ENCODE data around the gene TTC23L.
"Not testable (repeated sequence)": the region's sequence is repeated elsewhere in the genome, so short reads cannot be mapped to it uniquely, and the experiment has no call there.

TTC23L gene, protein sequence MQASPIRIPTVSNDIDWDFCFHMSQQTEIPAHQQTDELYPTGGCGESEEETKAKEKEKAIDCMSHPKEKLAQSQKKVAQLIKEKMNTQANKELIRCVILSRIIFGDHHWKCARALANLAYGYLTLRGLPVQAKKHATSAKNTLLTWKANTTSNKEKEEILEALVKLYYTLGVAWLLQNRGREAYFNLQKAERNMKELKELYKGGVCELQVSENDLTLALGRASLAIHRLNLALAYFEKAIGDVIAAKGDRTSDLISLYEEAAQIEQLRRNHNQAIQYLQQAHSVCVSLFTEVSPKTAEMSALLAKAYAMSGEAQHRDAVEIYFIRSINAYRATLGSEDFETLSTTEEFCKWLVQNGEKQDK

DNA sequence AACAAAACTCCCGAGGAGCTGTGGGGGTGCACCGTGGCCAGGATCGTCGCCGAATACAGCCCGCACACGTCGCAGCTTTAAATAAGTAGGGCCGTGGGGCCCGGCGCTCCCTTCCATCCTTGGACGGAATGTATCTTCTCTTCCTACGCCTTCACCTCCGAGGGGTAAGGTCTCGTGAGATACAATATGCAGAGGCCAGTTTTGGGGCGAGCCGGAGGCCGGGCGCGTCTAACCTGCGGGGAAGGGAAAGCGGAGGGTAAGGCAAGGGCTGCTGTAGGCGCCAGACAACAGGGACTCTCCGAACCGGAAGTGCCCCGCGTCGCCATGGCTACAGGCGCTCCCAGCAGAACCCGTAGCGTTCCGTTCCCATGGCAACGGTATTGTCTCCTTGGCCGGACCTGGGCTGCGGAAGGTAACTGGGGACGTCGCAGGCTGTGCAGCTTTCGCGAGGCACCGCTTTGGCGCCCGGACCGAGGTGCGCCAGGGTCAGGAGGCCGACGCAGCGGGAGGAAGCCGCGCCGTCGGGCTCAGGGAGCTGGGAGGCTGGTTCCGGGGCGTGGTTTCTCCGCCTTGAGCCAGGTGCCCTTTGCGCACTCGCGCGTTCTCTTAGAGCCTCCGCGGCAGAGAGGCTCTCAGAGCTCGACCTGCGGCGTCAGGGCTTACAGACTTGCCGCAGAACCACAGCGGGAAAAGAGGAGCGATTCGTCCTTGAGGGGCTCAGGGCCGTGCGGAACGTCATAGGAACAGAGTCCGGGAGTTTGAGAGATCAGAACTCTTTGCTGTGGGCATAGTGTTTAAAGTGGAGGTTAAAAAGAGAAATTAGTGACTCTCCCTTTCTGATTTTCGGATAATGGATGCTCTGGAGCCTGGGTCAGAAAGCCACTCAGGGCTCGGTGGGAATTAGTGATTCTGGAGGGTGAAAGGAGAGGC lies at the start of gene TTC23L:
Gene TTC23L, plus strand, starts transcription at position 380 of the 930 bp plus-strand sequence. CDS start 1,508 bp downstream, outside the sequence.
- peak; percentile 97 for DNase-seq

DNA sequence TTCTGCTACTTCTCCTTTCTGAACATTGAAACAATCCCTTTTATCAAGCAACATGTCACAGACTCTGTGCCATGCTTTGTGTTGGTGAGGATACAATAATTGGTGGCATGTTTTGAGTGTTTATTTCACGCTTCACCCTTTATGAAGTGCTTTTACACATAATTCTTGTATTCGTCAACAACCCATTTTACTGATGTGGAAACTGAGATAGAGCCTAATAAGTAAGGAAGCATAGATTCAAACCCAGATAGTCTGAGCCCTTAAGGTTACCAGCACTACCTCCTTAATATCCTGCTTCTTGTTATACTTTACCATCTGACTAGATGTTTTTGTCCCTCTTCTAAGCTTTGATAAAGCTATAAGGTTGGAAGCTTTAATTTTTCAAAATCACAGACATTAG lies 49.3 kb upstream of the TTC23L start:
- DNase-seq: peak; percentile 7

DNA sequence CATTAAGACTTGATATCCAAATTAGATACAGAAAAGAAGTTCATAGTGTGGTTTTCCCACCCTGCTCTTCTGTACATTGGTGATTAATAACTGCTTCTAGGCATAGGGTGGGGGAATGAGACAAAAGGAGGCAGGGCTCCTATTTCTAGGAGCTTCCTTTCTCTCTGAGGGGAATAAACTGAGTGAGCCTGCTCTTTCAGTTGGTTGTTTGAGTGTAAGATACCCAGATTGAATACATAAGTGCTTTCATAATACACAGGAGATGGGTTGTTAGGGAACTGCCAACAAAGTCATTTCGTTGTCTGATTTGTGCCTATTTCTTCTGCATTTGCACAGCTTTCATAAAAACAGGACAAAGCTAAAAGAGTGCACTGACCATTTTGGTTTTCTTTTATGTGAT lies 48.9 kb upstream of the TTC23L start:
- DNase-seq: peak; percentile 2

DNA sequence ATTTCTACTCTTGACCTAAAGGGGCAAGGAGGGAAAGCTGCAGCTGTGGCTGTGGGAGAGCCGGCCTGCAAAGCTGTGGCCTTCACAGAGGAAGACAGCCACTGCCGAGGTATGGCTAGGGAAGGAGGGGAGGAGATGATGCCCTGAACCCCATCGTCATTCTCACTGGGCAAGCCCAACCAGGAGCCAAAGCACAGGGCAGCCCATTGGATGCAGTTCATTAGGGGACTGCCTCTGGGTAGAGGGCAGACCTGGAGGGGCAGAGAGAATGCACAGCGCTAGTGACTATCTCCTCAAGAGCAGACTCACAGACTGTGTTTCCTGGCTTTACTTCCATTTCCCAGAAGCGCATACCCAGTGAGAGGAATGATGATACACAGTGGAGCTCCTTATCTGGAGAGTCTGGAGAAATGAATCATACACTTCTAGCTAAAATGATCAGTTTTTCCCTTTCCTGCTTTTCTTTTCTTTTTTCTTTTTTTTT lies 47.2 kb upstream of the TTC23L start:
- no peak for DNase-seq

DNA sequence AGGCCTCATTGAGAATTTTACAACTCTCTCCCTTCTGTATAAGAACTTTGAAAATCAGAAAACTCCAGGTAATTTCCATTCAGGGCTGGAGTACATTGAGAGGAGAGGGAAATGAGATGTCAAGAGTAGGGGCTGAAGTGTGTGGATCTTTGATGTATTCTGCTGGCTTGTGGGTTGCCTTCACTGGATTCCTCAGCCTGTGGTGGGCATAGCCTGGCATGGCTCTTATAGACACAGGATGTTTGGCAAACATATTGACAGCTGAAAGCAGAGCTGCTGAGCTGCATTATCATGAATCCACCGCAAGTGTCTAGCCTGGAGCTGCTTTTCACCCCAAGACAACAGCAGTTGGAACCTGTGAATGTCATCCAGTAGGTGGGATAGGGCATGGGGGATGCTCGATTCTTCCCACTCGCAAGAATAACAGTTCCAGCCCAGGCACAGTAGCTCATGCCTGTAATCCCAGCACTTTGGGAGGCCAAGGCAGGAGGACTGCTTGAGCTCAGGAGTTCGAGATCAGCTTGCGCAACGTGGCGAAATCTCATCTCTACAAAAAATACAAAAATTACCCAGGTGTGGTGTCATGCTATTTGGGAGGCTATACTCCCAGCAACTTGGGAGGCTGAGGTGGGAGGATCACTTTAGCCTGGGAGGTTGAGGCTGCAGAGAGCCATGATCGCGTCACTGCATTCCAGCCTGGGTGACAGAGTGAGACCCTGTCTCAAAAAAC lies 36.0 kb upstream of the TTC23L start:
- no peak for DNase-seq

DNA sequence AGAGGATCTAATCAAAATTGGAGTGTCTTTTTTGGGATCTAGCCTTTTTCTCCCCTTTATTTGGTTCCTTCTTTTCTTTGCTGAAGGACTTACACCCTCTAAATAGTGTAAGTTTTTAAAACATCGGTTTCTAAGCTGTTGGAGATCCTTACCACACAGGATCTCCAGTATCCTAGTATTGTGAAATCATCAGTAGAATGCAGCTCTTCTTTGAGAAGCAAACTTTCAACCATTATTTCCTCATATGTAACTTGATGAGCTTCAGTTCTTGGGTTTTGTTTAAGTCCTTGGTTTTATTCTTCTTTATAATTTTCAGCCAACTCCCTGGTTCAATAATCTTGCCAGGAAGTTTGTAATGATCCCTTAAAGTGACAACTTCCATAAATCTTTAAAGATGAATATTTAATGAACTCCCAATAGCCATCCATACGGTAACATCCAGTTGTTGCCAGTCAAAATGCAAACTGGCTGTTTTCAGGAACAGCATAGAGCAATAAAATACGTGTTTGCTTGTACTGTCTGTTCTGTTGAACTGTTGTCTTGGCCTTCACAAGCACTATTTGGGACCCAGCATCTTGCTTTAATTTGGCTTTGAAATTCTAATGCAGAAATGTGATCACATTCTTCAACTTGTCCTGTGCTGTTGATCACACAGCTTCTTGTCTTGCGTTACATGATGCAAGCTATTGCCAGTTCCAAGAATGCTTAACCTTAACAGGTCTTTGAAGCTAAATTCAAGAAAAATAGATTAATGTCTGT lies 34.8 kb upstream of the TTC23L start:
- peak; percentile 38 for DNase-seq

DNA sequence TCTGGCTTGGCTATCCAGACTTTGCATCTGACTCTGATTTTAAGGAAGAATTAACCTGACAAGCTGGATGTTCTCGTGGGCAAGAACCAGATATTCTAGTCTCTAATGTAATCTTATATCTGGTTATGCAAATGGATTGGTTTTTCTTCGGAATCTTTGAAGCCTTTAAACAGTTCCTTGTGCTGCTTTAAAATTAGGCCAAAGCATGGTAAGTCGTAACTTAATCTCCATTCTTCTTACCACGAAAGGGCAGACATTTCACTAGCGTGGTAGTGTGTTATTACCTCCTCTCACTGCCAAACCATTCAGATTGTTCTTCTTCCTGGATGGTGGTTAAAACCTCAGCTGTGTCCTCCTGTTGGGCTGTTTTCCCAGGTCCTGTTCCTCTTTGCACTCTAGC lies 34.1 kb upstream of the TTC23L start:
- DNase-seq: peak; percentile 24

DNA sequence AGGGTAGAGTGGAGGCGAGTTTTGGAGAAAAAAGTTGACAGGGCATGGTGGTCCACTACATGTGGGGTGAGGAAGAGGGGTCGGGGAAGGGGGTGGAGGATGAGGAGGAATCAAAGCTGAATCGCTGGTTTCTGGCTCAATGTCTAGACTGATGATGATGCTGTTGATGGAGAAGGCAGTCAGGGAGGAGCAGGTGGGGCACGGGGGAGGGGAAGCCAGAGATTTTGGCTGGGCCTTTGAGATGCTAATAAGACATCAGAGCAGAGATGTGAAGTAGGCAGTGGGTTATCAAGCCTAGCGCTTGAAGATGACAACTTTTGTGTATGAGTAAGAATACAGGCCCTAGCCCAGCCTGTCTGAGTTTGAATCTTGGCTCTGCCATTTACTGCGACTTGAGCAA lies 32.4 kb upstream of the TTC23L start:
- no peak for DNase-seq

DNA sequence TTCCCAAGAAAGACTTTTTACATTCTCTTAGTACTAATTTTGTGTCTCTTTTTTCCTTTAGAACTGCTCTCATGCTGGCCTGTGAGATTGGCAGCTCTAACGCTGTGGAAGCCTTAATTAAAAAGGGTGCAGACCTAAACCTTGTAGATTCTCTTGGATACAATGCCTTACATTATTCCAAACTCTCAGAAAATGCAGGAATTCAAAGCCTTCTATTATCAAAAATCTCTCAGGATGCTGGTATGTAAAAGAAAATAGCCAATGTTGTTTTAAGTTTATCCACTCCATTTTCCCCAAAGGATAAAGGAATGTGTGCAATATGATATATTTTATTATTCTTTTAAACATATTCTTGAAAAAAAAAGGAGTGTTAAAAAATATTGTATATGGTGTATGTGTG lies 27.3 kb upstream of the TTC23L start:
- DNase-seq: no peak

DNA sequence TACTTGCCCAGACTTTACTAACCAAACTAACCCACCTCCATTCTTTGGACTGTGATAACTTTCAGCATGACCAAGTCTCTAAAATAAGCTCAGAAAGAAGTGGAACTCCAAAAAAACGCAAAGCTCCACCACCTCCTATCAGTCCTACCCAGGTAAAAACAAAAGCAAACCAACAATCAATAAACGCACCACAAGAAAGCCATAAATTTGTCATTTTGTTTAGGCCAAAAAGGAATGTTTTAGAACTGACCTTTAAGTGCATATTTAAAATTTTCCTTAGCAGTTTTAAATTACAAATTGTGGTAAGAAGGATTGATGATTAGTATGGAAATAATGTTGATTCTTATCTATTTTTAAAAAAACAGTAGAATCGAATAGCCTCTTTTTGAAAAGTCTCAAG lies 25.5 kb upstream of the TTC23L start:
- no peak for DNase-seq

DNA sequence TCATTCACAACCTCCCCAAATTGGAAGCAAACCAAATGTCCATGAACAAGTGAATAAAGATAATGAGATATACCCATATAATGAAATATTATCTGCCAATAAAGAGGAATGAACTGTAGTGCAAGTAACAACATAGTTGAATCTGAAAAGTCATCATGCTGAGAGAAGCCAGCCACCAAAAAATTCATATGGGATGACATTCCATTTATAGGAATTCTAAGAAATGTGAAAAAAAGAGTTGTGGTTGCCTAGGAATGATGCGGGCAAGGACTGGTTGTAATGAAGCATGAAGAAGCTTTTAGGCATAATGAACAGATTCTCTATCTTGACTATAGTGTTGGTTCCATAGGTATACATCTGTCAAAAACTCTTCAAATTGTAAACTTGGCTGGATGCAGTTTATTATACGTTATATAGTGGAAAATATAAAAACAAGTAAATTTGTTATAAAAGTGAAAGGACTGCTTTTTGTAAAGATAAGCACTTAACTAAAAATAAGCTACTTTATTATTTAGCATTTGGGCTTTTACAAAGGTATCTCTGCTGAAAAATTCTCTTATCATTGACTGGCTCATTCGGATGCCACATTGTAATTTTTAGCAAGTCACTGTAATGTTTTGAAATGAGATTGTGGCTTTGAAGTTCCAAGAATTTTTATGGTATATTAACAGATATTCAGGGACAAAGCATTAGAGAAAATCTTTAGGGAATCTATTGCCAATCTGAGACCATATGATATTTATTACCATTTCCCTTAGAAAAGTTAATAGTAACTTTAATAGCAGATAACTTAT lies 21.2 kb upstream of the TTC23L start:
- DNase-seq: no peak

DNA sequence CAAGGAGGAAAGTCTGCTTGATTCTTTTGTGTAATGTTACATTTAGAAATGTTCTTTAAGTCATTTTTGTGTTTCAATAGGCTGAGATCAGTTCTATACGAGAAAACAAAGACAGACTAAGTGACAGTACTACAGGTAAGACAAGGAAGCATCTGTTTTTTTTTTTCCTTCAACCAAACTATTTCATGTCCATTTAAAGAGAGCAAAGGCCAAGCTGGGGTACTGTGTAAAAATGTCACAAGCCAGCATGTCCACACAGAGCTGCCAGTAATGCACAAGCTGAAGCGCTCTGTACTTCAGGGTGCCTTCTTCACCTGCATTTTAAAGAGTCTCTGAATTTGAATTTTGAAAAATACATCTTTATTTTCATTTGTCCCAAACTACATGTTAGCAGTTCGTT lies 20.2 kb upstream of the TTC23L start:
- DNase-seq: no peak

DNA sequence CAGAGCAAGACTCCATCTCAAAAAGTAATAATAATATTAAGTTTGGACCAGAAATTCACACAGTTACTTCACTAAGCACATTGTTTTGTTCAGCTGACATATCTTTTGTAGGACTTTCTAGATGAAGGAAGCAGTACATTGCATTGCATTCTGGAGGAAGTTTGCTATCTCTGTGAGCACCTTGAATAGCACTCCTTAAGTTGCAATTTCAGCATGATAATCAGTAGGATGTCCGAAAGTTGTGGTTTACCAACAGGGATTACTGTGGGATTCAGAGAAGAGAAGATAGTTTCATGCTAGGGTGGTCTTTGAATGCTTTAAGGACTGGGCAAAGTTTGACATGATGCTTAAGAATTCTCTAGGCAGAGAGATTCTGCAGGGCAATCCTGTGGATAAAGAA lies 18.4 kb upstream of the TTC23L start:
- no peak for DNase-seq

DNA sequence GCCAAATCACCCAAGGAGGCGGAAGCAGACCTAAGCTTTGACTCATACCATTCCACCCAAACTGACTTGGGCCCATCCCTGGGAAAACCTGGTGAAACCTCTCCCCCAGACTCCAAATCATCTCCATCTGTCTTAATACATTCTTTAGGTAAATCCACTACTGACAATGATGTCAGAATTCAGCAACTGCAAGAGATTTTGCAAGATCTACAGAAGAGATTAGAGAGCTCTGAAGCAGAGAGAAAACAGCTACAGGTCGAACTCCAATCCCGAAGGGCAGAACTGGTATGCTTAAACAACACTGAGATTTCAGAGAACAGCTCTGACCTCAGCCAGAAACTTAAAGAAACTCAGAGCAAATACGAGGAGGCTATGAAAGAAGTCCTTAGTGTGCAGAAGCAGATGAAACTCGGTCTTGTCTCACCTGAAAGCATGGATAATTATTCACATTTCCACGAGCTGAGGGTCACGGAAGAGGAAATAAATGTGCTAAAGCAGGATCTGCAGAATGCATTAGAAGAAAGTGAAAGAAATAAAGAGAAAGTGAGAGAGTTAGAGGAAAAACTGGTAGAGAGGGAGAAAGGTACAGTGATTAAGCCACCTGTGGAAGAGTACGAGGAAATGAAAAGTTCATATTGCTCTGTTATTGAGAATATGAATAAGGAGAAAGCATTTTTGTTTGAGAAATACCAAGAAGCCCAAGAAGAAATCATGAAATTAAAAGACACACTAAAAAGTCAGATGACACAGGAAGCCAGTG lies 15.8 kb upstream of the TTC23L start:
- DNase-seq: no peak

DNA sequence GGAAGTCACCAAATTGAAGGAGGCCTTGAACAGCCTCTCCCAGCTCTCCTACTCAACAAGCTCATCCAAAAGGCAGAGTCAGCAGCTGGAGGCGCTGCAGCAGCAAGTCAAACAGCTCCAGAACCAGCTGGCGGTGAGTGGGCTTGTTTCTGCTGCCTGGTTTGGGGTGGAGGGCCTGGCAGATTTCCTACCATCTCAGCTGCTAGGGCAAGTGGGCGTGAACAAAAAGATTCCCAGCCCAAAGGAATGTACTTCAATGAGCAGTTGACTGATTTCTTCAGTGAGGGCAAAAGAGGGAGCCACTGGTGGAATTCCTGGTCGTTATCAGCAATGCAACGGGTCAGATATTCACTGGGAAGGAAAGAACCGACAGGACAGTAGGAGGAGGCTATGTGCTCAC lies 12.6 kb upstream of the TTC23L start:
- DNase-seq: no peak

DNA sequence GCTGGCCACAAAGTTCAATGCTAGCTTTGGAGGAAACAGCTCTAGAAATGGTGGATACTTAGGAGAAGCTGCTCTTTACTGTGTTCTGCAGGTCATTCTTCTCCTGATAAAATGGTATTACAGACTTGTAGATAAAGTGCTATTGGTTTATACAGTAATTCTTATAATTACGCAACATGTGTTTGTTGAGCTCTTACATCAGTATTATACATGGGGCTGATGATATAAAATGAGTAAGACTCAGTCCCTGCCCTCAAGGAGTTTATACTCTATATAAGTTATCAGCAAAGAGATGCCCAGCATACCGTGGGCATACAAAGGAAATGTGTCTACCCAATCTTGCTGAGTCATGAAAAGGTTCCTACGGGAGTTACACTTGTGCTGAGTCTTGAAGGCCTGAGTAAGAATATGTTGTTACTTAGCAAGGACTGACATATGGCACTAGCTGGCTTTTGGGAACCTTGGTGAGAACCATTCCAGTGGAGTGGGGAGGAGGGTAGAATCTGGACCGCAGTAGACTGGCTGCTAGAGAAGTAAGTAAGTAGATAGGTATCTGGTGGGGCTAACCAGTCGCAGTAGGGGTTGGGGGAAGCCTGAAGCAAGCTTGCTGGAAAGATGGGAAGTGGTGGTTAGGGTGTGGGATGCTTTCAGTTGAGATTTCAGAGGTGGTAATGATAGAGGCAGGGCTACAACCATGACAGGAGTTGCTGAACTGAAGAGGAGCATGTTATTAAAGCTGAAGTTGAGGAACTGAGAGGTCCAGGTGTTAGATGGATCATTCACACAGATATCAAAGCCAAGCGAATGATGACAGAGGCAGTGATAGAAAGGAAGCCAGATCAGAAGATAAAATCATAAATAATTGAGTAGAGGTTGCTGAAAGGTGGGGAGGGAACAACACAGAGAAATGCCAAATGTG lies 11.1 kb upstream of the TTC23L start:
- no peak for DNase-seq

DNA sequence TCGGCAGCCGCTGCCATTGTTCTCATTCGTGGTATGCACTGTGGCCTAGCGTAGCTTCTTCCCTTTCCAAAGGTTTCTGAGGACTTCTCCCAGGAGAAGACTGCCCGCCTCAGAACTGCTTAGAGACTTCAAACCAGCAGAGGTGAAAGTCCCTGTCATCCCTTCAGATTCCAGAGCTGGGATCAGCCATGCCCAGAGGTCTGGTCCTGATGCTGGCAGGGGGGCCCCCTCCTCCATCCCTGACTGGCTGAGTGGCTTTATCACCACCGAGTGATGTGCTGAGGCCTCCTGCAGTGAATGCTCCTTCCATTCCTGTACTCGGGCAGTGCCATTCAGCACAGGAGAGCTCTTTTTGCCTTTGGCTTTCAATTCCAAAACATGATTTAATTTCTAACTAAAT lies 8.1 kb upstream of the TTC23L start:
- DNase-seq: not testable (repeated sequence)

DNA sequence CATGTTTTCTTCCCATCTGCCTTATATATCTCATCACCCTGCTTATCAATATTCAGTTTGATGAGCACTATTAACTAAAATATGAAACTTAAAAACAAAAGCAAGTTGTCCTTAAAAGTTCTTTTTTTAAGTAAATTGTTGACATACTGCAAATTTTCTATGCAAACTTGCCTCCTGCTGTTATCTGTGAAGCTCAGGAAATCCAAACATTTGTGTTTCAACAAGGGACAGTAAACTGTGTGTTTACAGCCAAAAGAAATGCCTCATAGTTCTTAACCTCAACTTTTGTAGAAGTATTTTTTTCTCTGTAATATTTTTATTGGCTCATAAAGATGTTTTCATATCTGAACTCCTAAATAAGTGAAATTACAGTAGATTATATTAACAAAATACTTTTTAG lies 7.7 kb upstream of the TTC23L start:
- DNase-seq: no peak

DNA sequence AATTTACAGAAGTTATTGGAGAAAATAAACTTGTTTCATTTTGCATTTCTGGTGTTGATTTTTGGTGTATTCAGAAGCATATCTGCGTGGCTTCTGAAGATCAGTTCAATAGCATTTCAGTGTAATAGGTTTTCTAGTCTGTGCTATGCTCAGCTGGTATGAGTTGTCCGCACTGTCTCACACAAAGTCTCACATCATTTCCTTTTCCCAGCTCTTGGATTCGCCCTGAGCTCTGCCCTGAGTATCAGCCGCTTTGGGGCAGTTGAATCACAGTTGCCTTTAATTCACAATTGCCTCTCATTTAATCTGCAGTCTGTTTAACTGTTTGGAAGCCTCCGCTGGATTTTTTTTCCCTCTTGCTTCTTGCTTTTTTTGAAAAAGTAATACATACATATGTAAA lies 6.4 kb upstream of the TTC23L start:
- no peak for DNase-seq

DNA sequence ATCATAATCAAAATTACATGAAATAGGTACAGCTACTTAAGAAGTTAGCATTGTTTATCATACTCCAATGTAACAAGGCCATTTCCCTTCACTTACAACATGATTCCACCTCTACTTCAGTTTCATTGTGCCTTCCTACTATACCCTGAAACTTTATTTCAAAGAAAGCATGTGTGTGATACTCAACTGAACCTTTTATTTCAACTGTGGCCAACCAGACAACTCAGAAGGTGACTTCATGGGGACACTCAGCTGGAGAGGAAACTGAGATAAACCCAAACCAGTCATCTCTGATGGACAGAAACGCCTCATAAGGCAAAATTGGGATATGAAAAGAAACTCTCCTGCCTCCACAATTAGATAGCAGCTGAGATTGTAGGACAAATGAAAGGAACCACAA lies 5.9 kb upstream of the TTC23L start:
- DNase-seq: no peak

All from eye (tissue), 1 donor.